Erythroblast (primary cell): ENCODE results near the gene PDXP.

Experiments
- GATA1 ChIP-seq: IDR thresholded peaks from 2 replicates; pipeline ENCODE4 v1.6.1; 2011; ENCODE audit warnings: low read depth, mild to moderate bottlenecking, control low read depth, low read length, moderate library complexity
- POLR2A ChIP-seq: IDR thresholded peaks from 2 replicates; pipeline ENCODE4 v1.6.1; 2011; ENCODE audit warnings: mild to moderate bottlenecking, low read length

DNA sequence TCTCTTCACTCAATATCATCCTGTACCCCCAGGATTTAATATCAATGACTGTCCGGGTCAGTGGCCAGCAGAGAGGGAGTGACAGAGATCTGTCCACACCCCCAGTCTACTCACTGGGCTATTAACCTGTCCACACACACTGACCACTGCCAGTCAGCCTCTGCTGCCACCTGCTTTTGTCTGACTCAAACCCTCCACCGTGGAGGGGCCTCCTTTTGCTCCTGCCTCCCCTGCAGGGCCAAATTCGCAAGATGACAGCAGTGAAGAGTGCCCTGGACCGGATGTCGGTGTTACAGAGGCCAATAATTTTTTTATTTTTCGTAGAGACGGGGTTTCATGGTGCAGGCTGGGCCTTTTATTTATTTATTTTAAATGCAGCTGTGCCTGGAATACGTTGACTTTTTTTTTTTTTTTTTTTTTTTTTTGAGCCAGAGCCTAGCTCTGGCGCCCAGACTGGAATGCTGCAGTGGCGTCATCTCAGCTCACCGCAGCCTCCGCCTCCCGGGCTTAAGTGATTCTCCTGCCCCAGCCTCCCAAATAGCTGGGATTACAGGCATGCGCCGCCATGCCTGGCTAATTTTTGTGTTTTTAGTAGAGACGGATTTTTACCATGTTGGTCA lies 5.1 kb downstream of the PDXP start:
- TF ChIP-seq POLR2A (no peak), GATA1 (no peak)
